Esophagus squamous epithelium (tissue), 4 donors: ENCODE data around the gene PCBP4.

ENCODE experiments used
- CTCF ChIP-seq, 6 experiments: fragments of 450-650 bp in 4 of 6; fragments of 200-600 bp in 2 of 6; sonication (generic) in 2 of 6; IDR thresholded peaks; one replicate each; pipeline ENCODE4 v1.5.1; 2016 to 2019; ENCODE audit warnings: antibody characterized with exemption in 6 of 6, mild to moderate bottlenecking in 4 of 6, moderate library complexity in 4 of 6
- POLR2A ChIP-seq, 4 donors: fragments of 450-650 bp; IDR thresholded peaks; one replicate each; pipeline ENCODE4 v1.6.1; 2017; ENCODE audit warnings: antibody characterized with exemption in 4 of 4, mild to moderate bottlenecking in 4 of 4, moderate library complexity in 3 of 4

GRCh38 chr3:52014613-52015012 lies 47.4 kb upstream of the PCBP4 start:
- TF ChIP-seq POLR2A (IDR thresholded peaks at IDR 0.05), result no peak
- no peak for TF ChIP-seq CTCF (IDR thresholded peaks at IDR 0.05)
